IMR-90 (cell line): Measurements from ENCODE around the gene UGGT2. TPM values are rescaled to one million over a fixed set of nuclear protein-coding genes. Genes with fewer than 3 reads are reported as not detected.

Source experiments
- ATAC-seq: fragments of 200-7000 bp; cut with Tn5 transposase; 2 replicates; pipeline ENCODE4 v1.9.1; 2020; ENCODE audit warnings: low read depth, mild to moderate bottlenecking, moderate library complexity
- BruUV-seq: library from RNA; stranded (reverse); fragments of 400-500 nt; replicated peaks from 2 replicates; lab custom pipeline; 2021; lab: Mats Ljungman, UMichigan
- CTCF ChIA-PET: fragments of 300-600 bp; formaldehyde crosslinking; extraction: SDS; loops from one replicate; lab custom pipeline; 2021; ENCODE audit warnings: antibody characterized with exemption; lab: Yijun Ruan, JAX
- POLR2A ChIA-PET: fragments of 300-600 bp; sonication (Branson Sonifier 250); formaldehyde crosslinking; loops from one replicate; lab custom pipeline; 2022; ENCODE audit warnings: antibody characterized with exemption; ENCODE audit not compliant: unreplicated experiment; lab: Charles Lee
- DNase-seq: peaks from one replicate; pipeline ENCODE4 v3.0.0; 2013
- H2AFZ ChIP-seq: replicated peaks from 2 replicates; pipeline ENCODE3; 2013; ENCODE audit warnings: low read length, mild to moderate bottlenecking; ENCODE audit not compliant: poor library complexity
- H2AK5ac ChIP-seq: 2 replicates; pipeline ENCODE4 v1.6.1; 2013; ENCODE audit warnings: low read depth, low read length, inconsistent platforms
- H2AK9ac ChIP-seq: replicated peaks from 2 replicates; pipeline ENCODE3; 2013; ENCODE audit warnings: mild to moderate bottlenecking, low read depth, low read length, moderate library complexity; ENCODE audit not compliant: poor library complexity
- H2BK120ac ChIP-seq: 2 replicates; pipeline ENCODE4 v1.6.1; 2013; ENCODE audit warnings: low read depth, low read length, inconsistent platforms
- H2BK15ac ChIP-seq: 3 replicates; pipeline ENCODE4 v1.6.1; 2013; ENCODE audit warnings: low read depth, low read length, inconsistent platforms
- H2BK20ac ChIP-seq: 2 replicates; pipeline ENCODE4 v1.6.1; 2013; ENCODE audit warnings: low read depth, mild to moderate bottlenecking, inconsistent platforms, low read length, moderate library complexity
- H2BK5ac ChIP-seq: 2 replicates; pipeline ENCODE4 v1.6.1; 2013; ENCODE audit warnings: mild to moderate bottlenecking, low read depth, low read length, inconsistent platforms; ENCODE audit not compliant: poor library complexity, severe bottlenecking
- H3K14ac ChIP-seq: replicated peaks from 2 replicates; pipeline ENCODE4 v1.6.1; 2013; ENCODE audit warnings: low read depth, low read length, inconsistent platforms
- H3K18ac ChIP-seq: 2 replicates; pipeline ENCODE4 v1.6.1; 2013; ENCODE audit warnings: low read depth, low read length, control low read depth
- H3K23ac ChIP-seq: 2 replicates; pipeline ENCODE4 v1.6.1; 2013; ENCODE audit warnings: low read depth, low read length, inconsistent platforms
- H3K27ac ChIP-seq: 2 replicates; pipeline ENCODE4 v1.5.1; 2013; ENCODE audit warnings: mild to moderate bottlenecking, control low read depth, low read length; ENCODE audit not compliant: insufficient read depth
- H3K27me3 ChIP-seq: 2 replicates; pipeline ENCODE4 v1.6.1; 2013; ENCODE audit warnings: low read length; ENCODE audit not compliant: control insufficient read depth, insufficient read depth
- H3K36me3 ChIP-seq: 2 replicates; pipeline ENCODE4 v1.6.1; 2013; ENCODE audit warnings: low read length, mixed read lengths; ENCODE audit not compliant: control insufficient read depth, insufficient read depth
- H3K4ac ChIP-seq: 2 replicates; pipeline ENCODE4 v1.6.1; 2013; ENCODE audit warnings: low read depth, low read length, inconsistent platforms
- H3K4me1 ChIP-seq: 2 replicates; pipeline ENCODE4 v1.6.1; 2013; ENCODE audit warnings: low read length, mixed read lengths; ENCODE audit not compliant: control insufficient read depth, insufficient read depth
- H3K4me2 ChIP-seq: 2 replicates; pipeline ENCODE4 v1.6.1; 2013; ENCODE audit warnings: low read depth, mild to moderate bottlenecking, control low read depth, low read length, moderate library complexity
- H3K4me3 ChIP-seq: 2 replicates; pipeline ENCODE4 v1.5.1; 2013; ENCODE audit warnings: low read depth, mild to moderate bottlenecking, control low read depth, low read length, moderate library complexity; ENCODE audit not compliant: insufficient read depth
- H3K56ac ChIP-seq: 2 replicates; pipeline ENCODE4 v1.6.1; 2013; ENCODE audit warnings: low read length, inconsistent platforms; ENCODE audit not compliant: insufficient read depth; ENCODE audit errors: extremely low read depth
- H3K79me1 ChIP-seq, 2 experiments: 2 replicates each; pipeline ENCODE4 v1.6.1; 2013; ENCODE audit warnings: low read length in 2 of 2, inconsistent platforms in 1 of 2, low read depth in 1 of 2
- H3K9ac ChIP-seq: 2 replicates; pipeline ENCODE4 v1.6.1; 2013; ENCODE audit warnings: low read depth, low read length, control low read depth
- H3K9me1 ChIP-seq: 2 replicates; pipeline ENCODE4 v1.6.1; 2013; ENCODE audit warnings: low read length, inconsistent platforms; ENCODE audit not compliant: insufficient read depth
- H3K9me3 ChIP-seq: 2 replicates; pipeline ENCODE4 v1.6.1; 2013; ENCODE audit warnings: low read length; ENCODE audit not compliant: control insufficient read depth, insufficient read depth
- H4K20me1 ChIP-seq: 2 replicates; pipeline ENCODE4 v1.6.1; 2013; ENCODE audit warnings: low read length, inconsistent platforms; ENCODE audit not compliant: insufficient read depth
- H4K5ac ChIP-seq: 2 replicates; pipeline ENCODE4 v1.6.1; 2013; ENCODE audit warnings: mild to moderate bottlenecking, low read depth, low read length, control low read depth
- H4K8ac ChIP-seq, 2 experiments: 2 replicates each; pipeline ENCODE4 v1.6.1; 2013; ENCODE audit warnings: low read depth in 2 of 2, low read length in 2 of 2, control low read depth in 1 of 2, inconsistent platforms in 1 of 2
- H4K91ac ChIP-seq: 2 replicates; pipeline ENCODE4 v1.6.1; 2013; ENCODE audit warnings: low read depth, low read length, inconsistent platforms; ENCODE audit not compliant: insufficient read depth
- CEBPB ChIP-seq: IDR thresholded peaks from 2 replicates; pipeline ENCODE4 v1.6.1; 2012; ENCODE audit warnings: low read depth, low read length, improper control_type of control experiment
- CHD1 ChIP-seq: IDR thresholded peaks from 2 replicates; pipeline ENCODE4 v1.6.1; 2012; ENCODE audit warnings: low read depth, low read length, improper control_type of control experiment
- CTCF ChIP-seq: conservative IDR thresholded peaks from 2 replicates; pipeline ENCODE4 v1.5.1; 2012; ENCODE audit warnings: mild to moderate bottlenecking, low read depth, low read length, improper control_type of control experiment
- ELK1 ChIP-seq: fragments of 150-350 bp; IDR thresholded peaks from 2 replicates; pipeline ENCODE4 v1.6.1; 2016; ENCODE audit warnings: low read depth, mild to moderate bottlenecking, low read length, moderate library complexity, borderline replicate concordance
- MXI1 ChIP-seq: IDR thresholded peaks from 2 replicates; pipeline ENCODE4 v1.6.1; 2012; ENCODE audit warnings: low read depth, mild to moderate bottlenecking, low read length, moderate library complexity, borderline replicate concordance
- NFE2L2 ChIP-seq: fragments of 150-350 bp; IDR thresholded peaks from 2 replicates; pipeline ENCODE4 v1.6.1; 2016; ENCODE audit warnings: low read depth, mild to moderate bottlenecking, low read length
- RAD21 ChIP-seq: IDR thresholded peaks from 2 replicates; pipeline ENCODE4 v1.6.1; 2012; ENCODE audit warnings: low read length, improper control_type of control experiment
- RCOR1 ChIP-seq: IDR thresholded peaks from 2 replicates; pipeline ENCODE4 v1.6.1; 2012; ENCODE audit warnings: mild to moderate bottlenecking, low read length, improper control_type of control experiment; ENCODE audit not compliant: insufficient replicate concordance
- RFX5 ChIP-seq: IDR thresholded peaks from 2 replicates; pipeline ENCODE4 v1.8.0; 2012; ENCODE audit warnings: low read depth, mild to moderate bottlenecking, low read length, moderate library complexity
- USF2 ChIP-seq: fragments of 150-350 bp; IDR thresholded peaks from 2 replicates; pipeline ENCODE4 v1.6.1; 2017; ENCODE audit warnings: mild to moderate bottlenecking, antibody characterized with exemption, low read length, low read depth
- dilution Hi-C: fragments of 300-500 bp; cut with HindIII; formaldehyde crosslinking; loops from one replicate; pipeline ENCODE4 v1.14.3; 2018; ENCODE audit warnings: low sequenced_read_pairs; ENCODE audit not compliant: unreplicated experiment
- in situ Hi-C: fragments of 300-500 bp; cut with MboI; formaldehyde crosslinking; loops from 3 replicates; pipeline ENCODE4 v1.14.3; 2019; ENCODE audit warnings: low sequenced_read_pairs, inconsistent platforms, mixed read lengths
- intact Hi-C: fragments of 100-400 bp; cut with micrococcal nuclease; formaldehyde crosslinking; loops from 2 replicates; pipeline ENCODE4 v1.10.0; 2022
- polyA plus RNA-seq, 3 experiments: library from polyadenylated mRNA; depleted of rRNA; stranded (reverse); fragments of >200 nt; gene quantifications; 2 replicates each; pipeline ENCODE4 v1.2.3, GENCODE V29; 2012; ENCODE audit warnings: low replicate concordance in 1 of 3
- total RNA-seq: library from RNA; depleted of rRNA; stranded (reverse); fragments of >200 nt; gene quantifications from 2 replicates; pipeline ENCODE4 v1.2.3, GENCODE V29; 2012

UGGT2 gene
- total and polyA plus RNA-seq, 2 of the 4 experiments (the other 2 are of a cell fraction), result 21.4 to 40.1 TPM

- dilution Hi-C loops (no loop called here), intact Hi-C loops (no loop called here)
- H4K91ac ChIP-seq, result no peak overlapping the region
Measured at GRCh38 chr13:95954266-95954665, 98.9 kb downstream of the UGGT2 start.

More at GRCh38 chr13:95954266-95954665, 98.9 kb downstream of the UGGT2 start:
- no peak overlapping the region for H3K4me2 ChIP-seq
- H3K9ac ChIP-seq, result no peak overlapping the region
- BruUV-seq, result no TSS peak
- H3K56ac ChIP-seq, result no peak overlapping the region
- no peak overlapping the region for H2AK9ac ChIP-seq
- no peak overlapping the region for H4K8ac ChIP-seq
- no peak for TF ChIP-seq RFX5
- TF ChIP-seq USF2, result no peak
- no peak for TF ChIP-seq CHD1
- no peak for TF ChIP-seq ELK1
- TF ChIP-seq NFE2L2, result no peak
- TF ChIP-seq CTCF, result no peak
- TF ChIP-seq MXI1, result no peak
- TF ChIP-seq RAD21, result no peak
- TF ChIP-seq RCOR1, result no peak
- no peak for TF ChIP-seq CEBPB
- no peak overlapping the region for H3K27ac ChIP-seq
- DNase-seq (no peak), ATAC-seq (no peak)
- H2AFZ ChIP-seq, result no peak overlapping the region
- no peaks in the 10 kb centered on the region for H3K9me3 ChIP-seq
- no peak overlapping the region for H3K14ac ChIP-seq
- H2AK5ac ChIP-seq, result no peak overlapping the region
- H3K18ac ChIP-seq, result no peak overlapping the region
- H4K20me1 ChIP-seq, result no peaks in the 10 kb centered on the region
- H2BK15ac ChIP-seq, result no peak overlapping the region
- CTCF ChIA-PET, result no interaction called here
- POLR2A ChIA-PET, result no interaction called here
- no peak overlapping the region for H3K4ac ChIP-seq
- in situ Hi-C loops, result no loop called here
- H2BK20ac ChIP-seq, result no peak overlapping the region
- peaks cover 2% of the 10 kb centered on the region; the same call in 1 of the 2 replicates for H3K36me3 ChIP-seq
- H3K23ac ChIP-seq, result no peak overlapping the region
- H3K4me1 ChIP-seq, result no peaks in the 10 kb centered on the region
- H3K4me3 ChIP-seq, result no peak overlapping the region
- H4K5ac ChIP-seq, result no peak overlapping the region
- H3K79me1 ChIP-seq, result peaks cover 3 to 4% of the 10 kb centered on the region in 2 experiments; a peak in 2 of 4 replicates
- H2BK5ac ChIP-seq, result no peak overlapping the region
- no peaks in the 10 kb centered on the region for H3K27me3 ChIP-seq
- no peak overlapping the region for H2BK120ac ChIP-seq
- H3K9me1 ChIP-seq, result peaks cover 4% of the 10 kb centered on the region; the same call in 1 of the 2 replicates
